Activated CD8-positive, alpha-beta memory T cell treated with anti-CD3 and anti-CD28 coated beads for 24 hours (primary cell): Measurements from ENCODE around the gene LRRC52.
"Not testable (repeated sequence)": the region's sequence is repeated elsewhere in the genome, so short reads cannot be mapped to it uniquely, and the experiment has no call there.

Experiments
- DNase-seq: peaks from one replicate; pipeline ENCODE4 v3.0.0-alpha.2; 2020

The LRRC52 gene

DNA sequence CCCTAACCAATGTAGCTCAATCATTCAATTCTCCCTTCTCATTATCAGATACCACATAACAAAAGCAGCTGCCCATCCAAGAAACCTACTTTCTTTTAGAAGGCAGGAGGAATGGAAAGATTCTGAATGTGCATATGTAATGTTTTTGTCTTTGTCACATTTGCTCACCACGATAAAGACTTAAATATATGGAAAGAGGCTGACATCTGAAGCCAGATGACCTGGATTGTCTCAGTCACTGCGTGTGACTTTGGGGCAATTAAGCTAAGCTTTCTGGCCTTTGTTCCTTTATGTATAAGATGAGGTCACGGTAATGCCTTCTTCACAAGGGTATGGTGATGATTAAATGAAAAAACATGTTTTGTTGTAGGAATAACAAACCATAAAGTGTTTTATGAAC lies 42.6 kb downstream of the LRRC52 start:
- DNase-seq: no peak

DNA sequence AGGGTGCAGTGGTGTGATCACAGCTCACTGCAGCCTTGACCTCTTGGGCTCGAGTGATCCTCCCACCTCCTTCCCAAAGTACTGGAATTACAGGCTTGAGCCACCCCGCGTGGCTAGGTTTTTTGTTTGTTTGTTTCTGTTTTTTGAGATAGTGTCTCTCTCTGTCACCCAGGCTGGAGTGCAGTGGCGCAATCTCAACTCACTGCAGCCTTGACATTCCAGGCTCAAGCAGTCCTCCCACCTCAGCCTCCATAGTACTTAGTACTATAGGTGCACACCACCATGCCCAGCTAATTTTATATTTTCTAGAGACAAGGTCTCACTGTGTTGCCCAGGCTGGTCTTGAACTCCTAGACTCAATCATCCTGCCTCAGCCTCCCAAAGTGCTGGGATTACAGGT lies 47.6 kb downstream of the LRRC52 start:
- DNase-seq: not testable (repeated sequence)

DNA sequence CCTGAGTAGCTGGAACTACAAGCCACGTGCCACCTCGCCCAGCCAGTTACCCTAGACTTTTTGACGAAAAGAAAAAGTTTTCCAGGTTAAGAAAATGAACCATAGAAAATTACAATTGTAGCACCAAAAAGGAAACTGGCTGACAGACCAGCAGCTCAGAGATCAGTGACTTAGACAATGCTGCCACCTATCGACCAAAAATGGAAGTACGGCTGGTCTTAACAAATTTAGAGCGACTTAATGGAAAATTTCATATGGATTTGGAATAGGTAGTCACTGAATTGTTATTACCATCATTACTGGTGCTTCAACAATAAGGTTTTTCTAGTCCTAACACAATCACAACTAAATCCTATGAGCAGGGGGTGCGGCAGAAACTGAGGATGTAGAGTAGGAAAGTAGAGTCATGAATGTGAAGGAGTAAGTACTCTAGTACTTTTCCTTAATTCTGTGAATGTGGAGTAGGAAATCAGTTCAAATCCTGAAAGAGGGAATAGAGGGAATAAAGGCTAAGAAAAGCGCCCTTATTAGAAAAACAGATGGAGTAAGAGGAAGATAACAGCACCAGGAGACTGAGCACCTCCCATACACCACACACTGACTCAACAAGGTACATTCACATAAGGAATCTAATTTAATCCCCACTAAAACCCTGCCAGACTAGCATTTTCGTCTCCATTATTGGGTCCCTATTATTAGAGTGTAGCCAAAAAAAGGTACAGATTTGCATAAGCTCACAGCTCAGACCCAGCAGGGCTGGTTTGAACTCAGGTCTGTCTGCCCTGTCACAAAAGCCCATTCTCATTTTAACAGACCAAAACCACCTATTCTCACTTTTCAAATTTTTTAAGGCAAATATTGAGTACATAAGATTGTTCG lies 49.4 kb downstream of the LRRC52 start:
- peak; percentile 91 for DNase-seq

DNA sequence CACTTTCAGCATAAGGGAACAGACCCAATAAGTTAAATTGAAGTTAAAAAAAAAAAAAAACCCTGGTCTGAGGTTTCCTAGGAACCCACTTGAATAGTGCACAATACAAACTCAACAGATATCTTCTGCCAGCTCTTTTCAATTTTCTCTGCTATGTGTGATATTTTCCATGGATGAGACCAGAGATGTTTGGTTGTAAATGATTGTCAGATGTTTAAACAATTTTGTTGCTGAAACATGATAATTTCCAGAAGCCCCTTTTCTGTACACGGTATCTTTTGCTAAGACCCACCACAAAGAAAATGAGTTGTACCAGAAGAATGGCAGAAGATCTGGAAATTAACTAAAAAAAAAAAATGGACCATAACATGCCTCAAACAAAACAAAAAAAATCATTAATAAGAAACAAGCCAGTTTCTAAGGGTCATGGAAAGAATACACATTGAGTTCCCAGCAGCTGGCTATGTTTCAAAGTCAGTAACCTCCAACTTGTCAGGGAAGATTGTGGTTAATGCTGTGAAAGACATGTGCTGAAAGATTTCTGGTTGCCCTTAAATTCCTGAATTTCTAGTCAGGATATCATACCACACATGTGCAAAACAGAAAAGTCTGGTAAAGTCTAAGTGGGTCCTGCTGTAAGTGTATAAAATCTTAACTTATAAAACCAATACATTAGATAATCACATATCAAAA lies 51.6 kb downstream of the LRRC52 start:
- no peak for DNase-seq

- DNase-seq: peak; percentile 97
Observed at GRCh38 chr1:165597883-165598675, 54.3 kb downstream of the LRRC52 start.

GRCh38 chr1:165598676-165599059 lies 54.9 kb downstream of the LRRC52 start:
- no peak for DNase-seq

DNA sequence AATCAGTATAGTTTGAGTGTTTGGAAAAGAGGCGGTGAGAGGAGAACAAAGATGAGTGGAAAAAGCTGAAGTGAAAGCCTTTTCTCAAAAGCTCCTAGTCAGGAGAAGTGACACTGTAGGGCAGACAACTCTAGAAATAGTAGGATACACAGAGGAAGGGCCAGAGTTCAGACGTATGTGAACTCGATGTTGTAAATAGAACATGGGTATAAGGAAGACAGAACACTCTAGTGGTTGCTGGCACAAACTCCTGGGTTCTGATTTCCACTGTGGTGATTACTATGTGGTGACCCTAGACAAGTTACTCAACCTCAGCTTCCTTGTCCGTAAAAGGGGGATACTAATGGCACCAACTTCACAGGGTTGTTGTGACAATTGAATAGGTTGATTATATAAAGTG lies 57.0 kb downstream of the LRRC52 start:
- no peak for DNase-seq

DNA sequence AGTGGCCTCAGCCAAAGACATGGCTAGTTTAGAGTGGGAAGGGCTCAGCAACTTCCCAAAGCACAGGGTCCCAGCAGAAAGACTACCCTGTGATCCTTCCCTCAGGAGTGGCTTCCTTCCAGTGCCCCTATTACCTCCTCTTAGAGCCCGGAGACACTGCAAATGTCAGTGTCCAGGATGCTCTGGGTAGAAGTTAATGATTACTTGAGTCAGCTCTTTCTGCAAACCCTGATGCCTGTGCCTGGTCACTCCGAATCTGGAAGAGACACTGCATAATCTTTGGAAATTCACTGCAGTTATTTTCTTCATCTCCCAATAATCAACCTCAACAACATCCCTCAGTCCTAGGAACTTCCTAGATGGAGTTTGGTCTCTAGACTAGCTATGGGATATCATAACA lies 60.0 kb downstream of the LRRC52 start:
- no peak for DNase-seq

GRCh38 chr1:165605246-165605645 lies 61.4 kb downstream of the LRRC52 start:
- no peak for DNase-seq

DNA sequence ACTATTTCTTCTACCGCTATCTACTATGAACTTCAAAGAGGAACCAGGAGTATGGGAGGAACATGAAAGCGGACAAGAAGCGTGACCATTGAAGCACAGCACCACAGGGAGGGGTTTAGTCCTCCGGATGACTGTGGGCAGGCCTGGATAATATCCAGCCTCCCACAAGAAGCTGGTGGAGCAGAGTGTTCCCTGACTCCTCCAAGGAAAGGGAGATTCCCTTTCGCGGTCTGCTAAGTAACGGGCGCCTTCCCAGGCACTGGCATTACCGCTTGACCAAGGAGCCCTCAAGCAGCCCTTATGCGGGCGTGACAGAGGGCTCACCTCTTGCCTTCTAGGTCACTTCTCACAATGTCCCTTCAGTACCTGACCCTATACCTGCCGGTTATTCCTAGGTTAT lies 62.9 kb downstream of the LRRC52 start:
- DNase-seq: not testable (repeated sequence)

- no peak for DNase-seq
Observed at GRCh38 chr1:165610866-165611265, 67.1 kb downstream of the LRRC52 start.

- no peak for DNase-seq
Observed at GRCh38 chr1:165612062-165612461, 68.3 kb downstream of the LRRC52 start.
